Measurements from ENCODE around the gene BCL2. TPM values are rescaled to one million over a fixed set of nuclear protein-coding genes. Genes with fewer than 3 reads are reported as not detected.

BCL2 gene
- total RNA-seq, 1 experiment from 2014 or later, result 2.5 TPM

- H3K27ac ChIP-seq (ENCODE audit: low read depth, low read length), result no peak overlapping the region
- H3K27me3 ChIP-seq (ENCODE audit: insufficient read depth, low read length), result 0 out of 2 replicates have a peak, but pooled peaks cover 2% of the 10 kb centered on the region
- no peaks in the 10 kb centered on the region for H3K9me3 ChIP-seq (ENCODE audit: control insufficient read depth in 1 of 2, insufficient read depth in 1 of 2, low read depth in 1 of 2, low read length in 2 of 2)
- no peaks in the 10 kb centered on the region for H3K79me2 ChIP-seq (ENCODE audit: insufficient read depth, low read length)
- H4K20me1 ChIP-seq (ENCODE audit: insufficient read depth), result no peaks in the 10 kb centered on the region
- DNase-seq (ENCODE audit: low read depth, low spot score), result no peak
- no peaks in the 10 kb centered on the region for H3K4me1 ChIP-seq (ENCODE audit: control insufficient read depth in 1 of 2, insufficient read depth in 2 of 2, low read length in 2 of 2)
- TF ChIP-seq RAD21 (IDR thresholded peaks at IDR 0.05; ENCODE audit: low read depth) (no peak), SP1 (IDR thresholded peaks at IDR 0.05; ENCODE audit: low read depth) (no peak), CTCF (IDR thresholded peaks at IDR 0.05 in 2 of 3, conservative IDR thresholded peaks at IDR 0.05 in 1 of 3; ENCODE audit: borderline replicate concordance in 1 of 3, insufficient read depth in 1 of 3, low read depth in 2 of 3, low read length in 2 of 3) (no peak), SRF (IDR thresholded peaks at IDR 0.05; ENCODE audit: low read depth) (no peak), ATF3 (IDR thresholded peaks at IDR 0.05) (no peak), CEBPB (IDR thresholded peaks at IDR 0.05; ENCODE audit: low read depth) (no peak), ZFX (IDR thresholded peaks at IDR 0.05) (no peak), EZH2phosphoT487 (IDR thresholded peaks at IDR 0.05; ENCODE audit: borderline replicate concordance) (no peak), FOSL1 (IDR thresholded peaks at IDR 0.05; ENCODE audit: low read depth) (no peak), POLR2A (IDR thresholded peaks at IDR 0.05; ENCODE audit: borderline replicate concordance, extremely low read depth, insufficient read depth, insufficient read length) (no peak), ZBTB33 (IDR thresholded peaks at IDR 0.05; ENCODE audit: extremely low read depth, insufficient replicate concordance, low read length) (no peak)
- intact Hi-C loops (cut with micrococcal nuclease), result no loop called here
- H3K4me3 ChIP-seq (replicated peaks in 1 of 2; ENCODE audit: low read depth in 1 of 2, low read length in 2 of 2), result no peak overlapping the region
- ChIA-PET POLR2A (no interaction called here), RAD21 (ENCODE audit: low non-redundant PET in 1 of 2, low total read pairs in 2 of 2, uncharacterized antibody in 2 of 2, unreplicated experiment in 2 of 2) (no interaction called here), CTCF (no interaction called here)
- no peak for ATAC-seq
- H3K9me2 ChIP-seq (ENCODE audit: insufficient read depth), result no peaks in the 10 kb centered on the region
- BruUV-seq (replicated peaks), result no TSS peak
- H2AFZ ChIP-seq (ENCODE audit: low read depth, low read length, poor library complexity, severe bottlenecking), result no peak overlapping the region
- H3K4me2 ChIP-seq (ENCODE audit: low read length), result no peak overlapping the region
- H3K36me3 ChIP-seq (ENCODE audit: control insufficient read depth in 1 of 2, insufficient read depth in 2 of 2, low read length in 2 of 2), result no peaks in the 10 kb centered on the region
- no peak overlapping the region for H3K9ac ChIP-seq (ENCODE audit: low read length)
Measured at GRCh38 chr18:63312019-63312409, 7.6 kb downstream of the BCL2 start.
